A673 (cell line): ENCODE data around the gene LSM2. TPM values are rescaled to one million over a fixed set of nuclear protein-coding genes. Genes with fewer than 3 reads are reported as not detected.

Experiments
- BruUV-seq: library from RNA; stranded (reverse); fragments of 400-500 nt; replicated peaks from 2 replicates; lab custom pipeline; 2021; lab: Mats Ljungman, UMichigan
- CTCF ChIA-PET: fragments of 300-600 bp; sonication (Branson Sonifier 250); formaldehyde crosslinking; loops from one replicate; lab custom pipeline; 2022; ENCODE audit warnings: antibody characterized with exemption; lab: Charles Lee
- POLR2A ChIA-PET: fragments of 300-600 bp; sonication (Branson Sonifier 250); formaldehyde crosslinking; loops from one replicate; lab custom pipeline; 2022; ENCODE audit warnings: antibody characterized with exemption; ENCODE audit not compliant: low non-redundant PET; lab: Charles Lee
- DNase-seq: peaks from one replicate; pipeline ENCODE4 v3.0.0-alpha.2; 2015; ENCODE audit warnings: low spot score
- H3K27ac ChIP-seq: fragments of 200-600 bp; sonication (generic); 2 replicates; pipeline ENCODE4 v1.5.1; 2016; ENCODE audit warnings: mixed run types, low read depth, mild to moderate bottlenecking, mixed read lengths, antibody characterized with exemption, low read length; ENCODE audit not compliant: poor library complexity, severe bottlenecking
- H3K27me3 ChIP-seq: fragments of 200-600 bp; sonication (generic); replicated peaks from 2 replicates; pipeline ENCODE4 v1.6.1; 2017; ENCODE audit warnings: mixed run types, low read depth, mild to moderate bottlenecking, mixed read lengths, antibody characterized with exemption, low read length; ENCODE audit not compliant: insufficient read depth, poor library complexity
- H3K36me3 ChIP-seq: fragments of 200-600 bp; sonication (generic); 2 replicates; pipeline ENCODE4 v1.6.1; 2016; ENCODE audit warnings: mixed run types, mild to moderate bottlenecking, mixed read lengths, antibody characterized with exemption, low read length; ENCODE audit not compliant: insufficient read depth, poor library complexity, severe bottlenecking
- H3K4me1 ChIP-seq: fragments of 200-600 bp; sonication (generic); 2 replicates; pipeline ENCODE4 v1.6.1; 2017; ENCODE audit warnings: mixed run types, mild to moderate bottlenecking, mixed read lengths, antibody characterized with exemption, low read length; ENCODE audit not compliant: insufficient read depth, poor library complexity, severe bottlenecking
- H3K4me3 ChIP-seq: fragments of 200-600 bp; sonication (generic); 2 replicates; pipeline ENCODE4 v1.5.1; 2016; ENCODE audit warnings: low read depth, mixed run types, mild to moderate bottlenecking, mixed read lengths, low read length; ENCODE audit not compliant: poor library complexity, severe bottlenecking
- H3K9me3 ChIP-seq: fragments of 200-600 bp; sonication (generic); 2 replicates; pipeline ENCODE4 v1.6.1; 2016; ENCODE audit warnings: mixed run types, low read depth, mild to moderate bottlenecking, mixed read lengths, antibody characterized with exemption, low read length; ENCODE audit not compliant: poor library complexity, severe bottlenecking
- EZH2 ChIP-seq: fragments of 200-600 bp; sonication (generic); IDR thresholded peaks from 2 replicates; pipeline ENCODE4 v1.6.1; 2017; ENCODE audit warnings: borderline replicate concordance, low read depth, mild to moderate bottlenecking, mixed read lengths, antibody characterized with exemption, low read length; ENCODE audit not compliant: poor library complexity, severe bottlenecking
- intact Hi-C: fragments of 100-400 bp; cut with micrococcal nuclease; formaldehyde crosslinking; loops from one replicate; pipeline ENCODE4 v1.10.0; 2022; ENCODE audit not compliant: unreplicated experiment
- total RNA-seq: library from RNA; stranded (reverse); gene quantifications from 2 replicates; pipeline ENCODE4 v1.2.3, GENCODE V29; 2021
- TF ChIP-seq, protein P1 (sequence below): fragments of 300-800, 200-600 bp; sonication (generic); conservative IDR thresholded peaks from 2 replicates; pipeline ENCODE4 v1.5.1; 2017; ENCODE audit warnings: low read depth, mild to moderate bottlenecking, antibody characterized with exemption, low read length, moderate library complexity, mixed read lengths

The LSM2 gene
- total RNA-seq, 1 experiment from 2014 or later: 99.8 TPM

DNA sequence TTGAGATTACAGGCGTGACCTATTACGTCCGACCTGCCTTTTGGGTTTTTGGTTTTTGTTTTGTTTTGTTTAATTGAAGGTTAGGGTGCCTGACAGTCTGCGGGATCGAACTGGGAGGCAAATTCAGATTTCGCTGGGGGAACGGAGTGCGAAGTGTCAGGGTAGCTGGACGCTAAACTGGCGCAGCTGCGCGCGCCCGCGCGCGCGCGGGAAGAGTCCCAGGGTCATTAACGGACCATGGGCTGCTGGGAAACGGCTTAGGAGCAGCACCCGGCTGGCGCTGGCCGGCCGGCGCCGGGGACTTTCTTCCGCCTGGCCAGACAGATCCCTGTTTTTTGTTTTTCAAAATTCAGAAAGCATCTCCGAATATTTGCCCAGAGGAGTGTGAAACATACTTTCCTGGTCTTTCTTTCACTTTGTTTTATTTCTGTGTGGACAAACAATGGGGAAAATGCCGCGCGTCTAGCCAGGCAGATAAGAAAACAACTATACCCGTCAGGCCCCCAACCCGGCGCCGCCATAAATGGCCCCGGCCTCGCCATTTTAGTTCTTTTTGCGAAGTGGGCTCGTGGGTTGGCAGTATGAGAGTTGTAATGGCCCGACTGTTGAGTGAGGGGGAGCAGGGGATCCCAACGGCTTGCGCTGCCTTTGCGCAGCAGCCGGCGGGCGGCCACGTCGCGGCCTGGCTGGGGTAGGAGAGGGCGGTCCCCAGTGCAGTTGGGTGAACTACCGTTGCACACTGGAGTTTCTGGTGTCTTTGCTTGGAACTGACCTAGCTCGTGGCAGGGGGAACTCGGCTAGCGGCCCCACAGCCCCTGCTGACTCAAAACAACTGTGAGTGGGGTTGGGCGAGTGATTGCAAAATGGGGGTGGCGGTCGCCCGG is 27.8 kb upstream of the LSM2 start:
- no TSS peak for BruUV-seq
- CTCF ChIA-PET: no interaction called here

DNA sequence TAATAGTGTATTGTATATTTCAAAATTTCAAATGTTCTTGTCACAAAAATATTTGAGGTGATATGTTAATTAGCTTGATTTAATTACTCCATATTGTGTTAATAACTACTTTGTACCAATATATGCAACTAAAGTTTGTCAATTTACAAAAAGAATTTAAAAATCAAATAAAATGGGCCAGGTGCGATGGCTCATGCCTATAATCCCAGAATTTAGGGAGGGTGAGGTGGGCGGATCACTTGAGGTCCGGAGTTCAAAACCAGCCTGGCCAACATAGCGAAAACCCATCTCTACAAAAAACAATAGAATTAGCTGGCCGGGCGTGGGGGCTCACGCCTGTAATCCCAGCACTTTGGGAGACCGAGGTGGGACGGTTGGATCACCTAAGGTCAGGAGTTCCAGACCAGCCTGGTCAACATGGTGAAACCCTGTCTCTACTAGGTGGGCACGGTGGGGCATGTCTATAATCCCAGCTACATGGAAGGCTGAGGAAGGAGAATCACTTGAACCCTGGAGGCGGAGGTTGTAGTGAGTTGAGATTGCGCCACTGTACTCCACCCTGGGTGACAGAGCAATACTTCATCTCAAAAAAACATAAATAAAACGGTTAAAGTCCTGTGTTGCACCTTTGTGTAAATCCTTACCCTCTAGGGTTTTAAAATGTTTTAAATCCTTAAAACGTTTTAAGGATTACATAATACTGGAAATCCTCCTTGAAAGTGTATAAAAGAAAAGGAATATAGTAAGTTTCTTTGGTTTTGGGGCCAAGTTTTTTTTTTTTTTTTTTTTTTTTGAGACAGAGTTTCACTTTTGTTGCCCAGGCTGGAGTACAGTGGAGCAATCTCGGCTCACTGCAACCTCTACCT is 24.8 kb upstream of the LSM2 start:
- ChIA-PET CTCF (interaction anchor here (0.6 to 0.7 kb wide), 2 partner anchors 91 to 1746 kb away, joined by 3 to 14 read pairs; no protein-coding TSS in a partner anchor), POLR2A (interaction anchor here (0.7 kb wide), 1 partner anchor 101 kb away, joined by 3 read pairs; no protein-coding TSS in a partner anchor)
- no TSS peak for BruUV-seq
- Histone ChIP-seq H3K9me3 (no peaks in the 10 kb centered on the region), H3K36me3 (peaks cover 8% of the 10 kb centered on the region), H3K27me3 (no peaks in the 10 kb centered on the region), H3K4me1 (peaks cover 13% of the 10 kb centered on the region), H3K27ac (no peak overlapping the region), H3K4me3 (peak overlapping the region; percentile 66)
- TF ChIP-seq, protein P1, sequence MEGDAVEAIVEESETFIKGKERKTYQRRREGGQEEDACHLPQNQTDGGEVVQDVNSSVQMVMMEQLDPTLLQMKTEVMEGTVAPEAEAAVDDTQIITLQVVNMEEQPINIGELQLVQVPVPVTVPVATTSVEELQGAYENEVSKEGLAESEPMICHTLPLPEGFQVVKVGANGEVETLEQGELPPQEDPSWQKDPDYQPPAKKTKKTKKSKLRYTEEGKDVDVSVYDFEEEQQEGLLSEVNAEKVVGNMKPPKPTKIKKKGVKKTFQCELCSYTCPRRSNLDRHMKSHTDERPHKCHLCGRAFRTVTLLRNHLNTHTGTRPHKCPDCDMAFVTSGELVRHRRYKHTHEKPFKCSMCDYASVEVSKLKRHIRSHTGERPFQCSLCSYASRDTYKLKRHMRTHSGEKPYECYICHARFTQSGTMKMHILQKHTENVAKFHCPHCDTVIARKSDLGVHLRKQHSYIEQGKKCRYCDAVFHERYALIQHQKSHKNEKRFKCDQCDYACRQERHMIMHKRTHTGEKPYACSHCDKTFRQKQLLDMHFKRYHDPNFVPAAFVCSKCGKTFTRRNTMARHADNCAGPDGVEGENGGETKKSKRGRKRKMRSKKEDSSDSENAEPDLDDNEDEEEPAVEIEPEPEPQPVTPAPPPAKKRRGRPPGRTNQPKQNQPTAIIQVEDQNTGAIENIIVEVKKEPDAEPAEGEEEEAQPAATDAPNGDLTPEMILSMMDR: no peak
- TF ChIP-seq EZH2: no peak
- DNase-seq: no peak
- intact Hi-C loops: loop anchor here (2.0 to 5.0 kb wide), 3 partner anchors 39 to 289 kb away; partner anchors contain the start of genes DDX39B and LY6G5C

More for the DNA sequence above, 27.8 kb upstream of the LSM2 start:
- Histone ChIP-seq H3K4me3 (peak overlapping the region; percentile 74), H3K27ac (peak overlapping the region; percentile 98), H3K36me3 (peaks cover 38% of the 10 kb centered on the region), H3K4me1 (peaks cover 25% of the 10 kb centered on the region), H3K9me3 (no peaks in the 10 kb centered on the region), H3K27me3 (no peaks in the 10 kb centered on the region)
- peak; percentile 90 for DNase-seq
- intact Hi-C loops: loop anchor here (2.0 to 5.0 kb wide), 3 partner anchors 42 to 292 kb away; partner anchors contain the start of genes DDX39B and GPANK1
- POLR2A ChIA-PET: no interaction called here
- TF ChIP-seq EZH2: no peak
- TF ChIP-seq, protein P1: no peak

DNA sequence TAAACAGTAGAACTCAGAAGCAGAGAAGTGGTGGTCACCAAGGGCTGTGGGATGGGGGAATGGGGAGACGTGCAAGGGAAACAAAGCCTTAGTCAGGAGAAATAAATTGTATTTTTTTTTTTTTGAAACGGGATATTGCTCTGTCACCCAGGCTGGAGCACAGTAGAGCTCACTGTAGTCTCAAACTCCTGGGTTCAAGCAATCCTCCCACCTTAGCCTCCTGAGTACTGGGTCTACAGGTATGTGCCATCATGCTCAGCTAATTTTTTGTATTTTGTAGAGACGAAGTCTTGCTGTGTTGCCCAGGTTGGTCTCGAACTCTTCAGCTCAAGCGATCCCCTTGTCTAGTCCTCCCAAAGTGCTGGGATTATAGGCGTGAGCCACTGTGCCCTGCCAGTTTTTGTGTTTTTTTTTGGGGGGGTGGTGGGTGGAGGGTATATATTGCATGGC is 24.1 kb upstream of the LSM2 start:
- peaks cover 13% of the 10 kb centered on the region for H3K4me1 ChIP-seq
- no peak for TF ChIP-seq EZH2
- TF ChIP-seq, protein P1: no peak
- no TSS peak for BruUV-seq
- peaks cover under 1% of the 10 kb centered on the region for H3K36me3 ChIP-seq
- ChIA-PET POLR2A (interaction anchor here (0.7 kb wide), 1 partner anchor 101 kb away, joined by 3 read pairs; no protein-coding TSS in a partner anchor), CTCF (interaction anchor here (0.6 to 1.7 kb wide), 3 partner anchors 90 to 1187 kb away, joined by 3 to 14 read pairs (median 6); partner anchors contain the start of gene DDAH2)
- H3K9me3 ChIP-seq: no peaks in the 10 kb centered on the region
- DNase-seq: no peak
- intact Hi-C loops: loop anchor here (2.0 to 5.0 kb wide), 3 partner anchors 39 to 289 kb away; partner anchors contain the start of genes DDX39B and LY6G5C
- peak overlapping the region; percentile 66 for H3K4me3 ChIP-seq
- no peaks in the 10 kb centered on the region for H3K27me3 ChIP-seq
- peak overlapping the region; percentile 28 for H3K27ac ChIP-seq
